Measurements from ENCODE around the gene NR0B2.

Gene NR0B2

GRCh38 chr1:26936823-26937222 lies 23.0 kb upstream of the NR0B2 start:
- H3K27ac ChIP-seq (ENCODE audit: low read length), result no peak overlapping the region

GRCh38 chr1:26932531-26932930 lies 18.8 kb upstream of the NR0B2 start:
- Histone ChIP-seq H3K4me3 (ENCODE audit: low read length in 2 of 2) (no peak overlapping the region), H3K36me3 (ENCODE audit: control insufficient read depth in 2 of 2, insufficient read depth in 2 of 2, low read length in 2 of 2) (peaks cover 13% of the 10 kb centered on the region in 2 donors), H3K27ac (ENCODE audit: low read length) (no peak overlapping the region), H3K27me3 (ENCODE audit: control insufficient read depth in 1 of 2, insufficient read depth in 2 of 2, low read length in 2 of 2) (no peaks in the 10 kb centered on the region), H3K4me1 (ENCODE audit: control insufficient read depth, insufficient read depth, low read length) (no peaks in the 10 kb centered on the region), H3K9me3 (ENCODE audit: control insufficient read depth in 2 of 2, low read length in 2 of 2) (no peaks in the 10 kb centered on the region), H3K9ac (ENCODE audit: low read length in 2 of 2) (no peak overlapping the region)

More at GRCh38 chr1:26936823-26937222, 23.0 kb upstream of the NR0B2 start:
- Histone ChIP-seq H3K4me3 (ENCODE audit: low read length in 2 of 2) (no peak overlapping the region), H3K36me3 (ENCODE audit: control insufficient read depth in 2 of 2, insufficient read depth in 2 of 2, low read length in 2 of 2) (peaks cover 11 to 23% of the 10 kb centered on the region in 2 donors), H3K9me3 (ENCODE audit: control insufficient read depth in 2 of 2, low read length in 2 of 2) (no peaks in the 10 kb centered on the region), H3K9ac (ENCODE audit: low read length in 2 of 2) (no peak overlapping the region), H3K4me1 (ENCODE audit: control insufficient read depth, insufficient read depth, low read length) (no peaks in the 10 kb centered on the region), H3K27me3 (ENCODE audit: control insufficient read depth in 1 of 2, insufficient read depth in 2 of 2, low read length in 2 of 2) (no peaks in the 10 kb centered on the region)

GRCh38 chr1:26923711-26924110 lies 9.9 kb upstream of the NR0B2 start:
- no peak overlapping the region for H3K4me3 ChIP-seq (ENCODE audit: low read length in 2 of 2)
- H3K27ac ChIP-seq (ENCODE audit: low read length), result no peak overlapping the region
- H3K4me1 ChIP-seq (ENCODE audit: control insufficient read depth, insufficient read depth, low read length), result peaks cover 20% of the 10 kb centered on the region
- no peak overlapping the region for H3K9ac ChIP-seq (ENCODE audit: low read length in 2 of 2)
- no peaks in the 10 kb centered on the region for H3K9me3 ChIP-seq (ENCODE audit: control insufficient read depth in 2 of 2, low read length in 2 of 2)
- H3K36me3 ChIP-seq (ENCODE audit: control insufficient read depth in 2 of 2, insufficient read depth in 2 of 2, low read length in 2 of 2), result peaks cover 11 to 19% of the 10 kb centered on the region in 2 donors
- H3K27me3 ChIP-seq (ENCODE audit: control insufficient read depth in 1 of 2, insufficient read depth in 2 of 2, low read length in 2 of 2), result no peaks in the 10 kb centered on the region

- Histone ChIP-seq H3K9ac (ENCODE audit: low read length in 2 of 2) (peak overlapping the region; percentile 42 to 86), H3K27me3 (ENCODE audit: control insufficient read depth in 1 of 2, insufficient read depth in 2 of 2, low read length in 2 of 2) (no peaks in the 10 kb centered on the region), H3K4me1 (ENCODE audit: control insufficient read depth, insufficient read depth, low read length) (peaks cover 20% of the 10 kb centered on the region), H3K36me3 (ENCODE audit: control insufficient read depth in 2 of 2, insufficient read depth in 2 of 2, low read length in 2 of 2) (peaks cover 11 to 15% of the 10 kb centered on the region in 2 donors), H3K9me3 (ENCODE audit: control insufficient read depth in 2 of 2, low read length in 2 of 2) (no peaks in the 10 kb centered on the region), H3K4me3 (ENCODE audit: low read length in 2 of 2) (peak overlapping the region; percentile 66 to 93), H3K27ac (ENCODE audit: low read length) (no peak overlapping the region)
These were observed 9.1 kb upstream of the NR0B2 start for GRCh38 chr1:26922901-26923300.

DNA sequence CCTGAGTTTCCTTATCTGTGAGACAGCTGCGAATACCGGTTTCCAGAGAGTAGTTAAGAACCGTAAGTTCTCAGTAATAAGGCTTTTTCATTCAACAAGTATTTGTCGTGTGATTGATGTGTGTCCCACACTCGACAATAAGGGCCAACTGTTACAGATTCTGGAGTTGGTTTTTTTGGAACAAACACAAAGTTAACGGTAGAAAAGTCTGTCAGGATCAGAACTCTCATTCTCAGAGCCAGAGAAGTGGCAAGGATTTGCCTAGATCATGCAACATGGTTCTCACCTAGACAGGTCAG lies 8.6 kb upstream of the NR0B2 start:
- Histone ChIP-seq H3K9ac (ENCODE audit: low read length in 2 of 2) (peak overlapping the region; percentile 86 to 94), H3K36me3 (ENCODE audit: control insufficient read depth in 2 of 2, insufficient read depth in 2 of 2, low read length in 2 of 2) (peaks cover 11 to 15% of the 10 kb centered on the region in 2 donors), H3K4me3 (ENCODE audit: low read length in 2 of 2) (peak overlapping the region; percentile 66 to 93), H3K27me3 (ENCODE audit: control insufficient read depth in 1 of 2, insufficient read depth in 2 of 2, low read length in 2 of 2) (no peaks in the 10 kb centered on the region), H3K27ac (ENCODE audit: low read length) (peak overlapping the region; percentile 88), H3K9me3 (ENCODE audit: control insufficient read depth in 2 of 2, low read length in 2 of 2) (no peaks in the 10 kb centered on the region), H3K4me1 (ENCODE audit: control insufficient read depth, insufficient read depth, low read length) (peaks cover 20% of the 10 kb centered on the region)

GRCh38 chr1:26921540-26922430 lies 8.0 kb upstream of the NR0B2 start, which contains the start of gene NUDC:
Gene NUDC (plus strand): TSS chr1:26921743. CDS start chr1:26921849, 106 bp downstream.
- H3K4me3 ChIP-seq (ENCODE audit: low read length in 2 of 2), result peak within 1 kb of the TSS; percentile 66 to 93
- H3K4me1 ChIP-seq (ENCODE audit: control insufficient read depth, insufficient read depth, low read length), result peaks cover 20% of the 10 kb centered on the region
- no peaks in the 10 kb centered on the region for H3K27me3 ChIP-seq (ENCODE audit: control insufficient read depth in 1 of 2, insufficient read depth in 2 of 2, low read length in 2 of 2)
- peak within 1 kb of the TSS; percentile 88 for H3K27ac ChIP-seq (ENCODE audit: low read length)
- H3K9ac ChIP-seq (ENCODE audit: low read length in 2 of 2), result peak within 1 kb of the TSS; percentile 86 to 94
- H3K36me3 ChIP-seq (ENCODE audit: control insufficient read depth in 2 of 2, insufficient read depth in 2 of 2, low read length in 2 of 2), result peaks cover 11 to 12% of the 10 kb centered on the region in 2 donors
- no peaks in the 10 kb centered on the region for H3K9me3 ChIP-seq (ENCODE audit: control insufficient read depth in 2 of 2, low read length in 2 of 2)

DNA sequence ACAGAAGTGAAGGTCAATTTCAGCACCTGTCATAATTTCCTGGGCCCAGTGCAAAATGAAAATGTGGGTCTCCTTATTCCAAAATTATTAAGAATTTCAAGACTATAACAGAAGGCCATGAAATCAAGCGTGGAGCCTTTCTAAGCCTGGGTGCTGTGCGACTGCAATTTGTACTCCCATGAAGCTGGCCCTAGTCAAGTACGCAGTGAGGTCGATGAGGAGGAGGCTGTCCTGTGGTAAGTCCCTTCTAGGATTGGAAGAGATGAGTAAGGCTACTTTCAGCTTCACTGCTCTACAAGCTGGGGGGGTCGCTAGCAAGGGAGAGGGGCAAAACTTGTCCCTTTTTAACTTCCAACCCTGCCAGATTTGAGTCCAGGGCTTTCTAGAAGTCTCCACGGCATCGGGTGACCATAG lies 7.4 kb upstream of the NR0B2 start:
- H3K9me3 ChIP-seq (ENCODE audit: control insufficient read depth in 2 of 2, low read length in 2 of 2), result no peaks in the 10 kb centered on the region
- peak overlapping the region; percentile 88 for H3K27ac ChIP-seq (ENCODE audit: low read length)
- peak overlapping the region; percentile 78 to 86 for H3K9ac ChIP-seq (ENCODE audit: low read length in 2 of 2)
- H3K4me1 ChIP-seq (ENCODE audit: control insufficient read depth, insufficient read depth, low read length), result peaks cover 20% of the 10 kb centered on the region
- peaks cover 7 to 8% of the 10 kb centered on the region in 2 donors for H3K36me3 ChIP-seq (ENCODE audit: control insufficient read depth in 2 of 2, insufficient read depth in 2 of 2, low read length in 2 of 2)
- peak overlapping the region; percentile 66 to 93 for H3K4me3 ChIP-seq (ENCODE audit: low read length in 2 of 2)
- no peaks in the 10 kb centered on the region for H3K27me3 ChIP-seq (ENCODE audit: control insufficient read depth in 1 of 2, insufficient read depth in 2 of 2, low read length in 2 of 2)

DNA sequence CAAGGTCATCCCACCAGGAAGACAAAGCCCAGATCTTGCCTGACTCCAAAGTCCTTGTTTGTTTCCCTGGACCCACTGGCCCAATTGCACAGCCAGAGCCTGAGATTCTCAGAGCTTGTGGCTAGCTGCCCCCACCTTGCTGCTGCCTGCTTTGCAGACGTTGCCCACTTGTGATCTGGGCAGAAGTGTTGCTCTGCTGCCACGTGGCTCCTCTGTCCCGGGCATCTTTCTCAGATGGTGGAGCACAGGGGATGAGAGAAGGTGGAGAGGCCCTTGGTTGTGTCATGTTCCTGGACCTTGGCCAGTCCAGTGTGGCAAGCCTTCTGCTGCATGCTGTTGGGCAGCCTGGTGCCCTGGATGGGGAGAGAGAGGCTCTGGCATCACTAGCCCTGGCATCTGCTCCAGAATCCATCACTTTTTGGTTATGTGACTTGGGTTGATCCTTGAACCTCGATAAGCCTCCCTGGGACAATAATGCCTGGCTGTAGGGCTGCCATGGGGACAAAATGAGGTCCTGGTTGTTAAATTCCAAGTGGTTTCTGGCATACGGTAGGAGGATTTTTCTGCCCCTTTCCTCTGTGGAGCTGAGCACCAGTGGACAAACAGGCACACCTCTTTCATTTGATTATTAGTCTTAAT lies 1.5 kb upstream of the NR0B2 start:
- Histone ChIP-seq H3K27me3 (ENCODE audit: control insufficient read depth in 1 of 2, insufficient read depth in 2 of 2, low read length in 2 of 2) (peaks cover 0 to 2% of the 10 kb centered on the region in 2 donors), H3K9me3 (ENCODE audit: control insufficient read depth in 2 of 2, low read length in 2 of 2) (no peaks in the 10 kb centered on the region), H3K27ac (ENCODE audit: low read length) (no peak overlapping the region), H3K4me1 (ENCODE audit: control insufficient read depth, insufficient read depth, low read length) (no peaks in the 10 kb centered on the region), H3K4me3 (ENCODE audit: low read length in 2 of 2) (no peak overlapping the region), H3K36me3 (ENCODE audit: control insufficient read depth in 2 of 2, insufficient read depth in 2 of 2, low read length in 2 of 2) (no peaks in the 10 kb centered on the region), H3K9ac (ENCODE audit: low read length in 2 of 2) (no peak overlapping the region)

DNA sequence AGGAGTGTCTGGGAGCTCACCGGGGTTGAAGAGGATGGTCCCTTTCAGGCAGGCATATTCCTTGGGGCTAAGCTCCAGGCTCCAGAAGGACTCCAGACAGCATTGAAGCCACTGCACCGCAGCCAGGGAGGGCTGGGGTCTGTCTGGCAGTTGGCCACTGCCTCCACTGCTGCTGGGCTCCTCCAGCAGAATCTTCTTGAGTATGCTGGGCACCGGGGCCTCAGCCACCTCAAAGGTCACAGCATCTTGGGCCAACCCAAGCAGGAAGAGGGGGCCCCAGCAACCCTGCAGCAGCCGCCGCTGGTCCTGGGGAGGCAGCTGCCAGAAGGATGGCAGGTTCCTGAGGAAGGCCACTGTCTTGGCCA lies 404 bp downstream of the NR0B2 start:
- Histone ChIP-seq H3K9me3 (ENCODE audit: control insufficient read depth in 2 of 2, low read length in 2 of 2) (no peaks in the 10 kb centered on the region), H3K4me3 (ENCODE audit: low read length in 2 of 2) (no peak overlapping the region), H3K27me3 (ENCODE audit: control insufficient read depth in 1 of 2, insufficient read depth in 2 of 2, low read length in 2 of 2) (peaks cover 0 to 2% of the 10 kb centered on the region in 2 donors), H3K36me3 (ENCODE audit: control insufficient read depth in 2 of 2, insufficient read depth in 2 of 2, low read length in 2 of 2) (no peaks in the 10 kb centered on the region), H3K27ac (ENCODE audit: low read length) (no peak overlapping the region), H3K9ac (ENCODE audit: low read length in 2 of 2) (no peak overlapping the region), H3K4me1 (ENCODE audit: control insufficient read depth, insufficient read depth, low read length) (no peaks in the 10 kb centered on the region)

DNA sequence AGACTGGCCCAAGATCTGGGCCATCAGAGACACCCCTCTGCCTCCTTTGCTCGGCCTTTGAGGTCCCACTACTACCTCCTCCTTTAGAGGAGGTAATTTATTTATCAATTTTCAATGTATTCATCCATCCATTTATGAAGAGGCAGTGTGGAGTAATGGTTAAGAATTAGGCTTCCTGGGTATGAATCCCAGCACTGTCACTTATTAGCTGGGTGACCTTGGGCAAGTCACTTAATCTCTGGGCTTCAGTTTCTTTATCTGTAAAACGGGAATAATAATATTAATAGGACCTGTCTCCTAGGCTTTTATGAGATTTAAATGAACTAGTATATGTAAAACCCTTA lies 1.7 kb downstream of the NR0B2 start:
- Histone ChIP-seq H3K4me3 (ENCODE audit: low read length in 2 of 2) (no peak overlapping the region), H3K27me3 (ENCODE audit: control insufficient read depth in 1 of 2, insufficient read depth in 2 of 2, low read length in 2 of 2) (peaks cover 0 to 2% of the 10 kb centered on the region in 2 donors), H3K36me3 (ENCODE audit: control insufficient read depth in 2 of 2, insufficient read depth in 2 of 2, low read length in 2 of 2) (no peaks in the 10 kb centered on the region), H3K9me3 (ENCODE audit: control insufficient read depth in 2 of 2, low read length in 2 of 2) (no peaks in the 10 kb centered on the region), H3K4me1 (ENCODE audit: control insufficient read depth, insufficient read depth, low read length) (no peaks in the 10 kb centered on the region), H3K27ac (ENCODE audit: low read length) (no peak overlapping the region), H3K9ac (ENCODE audit: low read length in 2 of 2) (no peak overlapping the region)

Measured in stomach smooth muscle (tissue), 2 donors.